ENCODE measurements around the gene RASAL1. TPM values are rescaled to one million over a fixed set of nuclear protein-coding genes. Genes with fewer than 3 reads are reported as not detected.

The RASAL1 gene
- total RNA-seq, 1 donor from 2014 or later = 0.41 TPM

DNA sequence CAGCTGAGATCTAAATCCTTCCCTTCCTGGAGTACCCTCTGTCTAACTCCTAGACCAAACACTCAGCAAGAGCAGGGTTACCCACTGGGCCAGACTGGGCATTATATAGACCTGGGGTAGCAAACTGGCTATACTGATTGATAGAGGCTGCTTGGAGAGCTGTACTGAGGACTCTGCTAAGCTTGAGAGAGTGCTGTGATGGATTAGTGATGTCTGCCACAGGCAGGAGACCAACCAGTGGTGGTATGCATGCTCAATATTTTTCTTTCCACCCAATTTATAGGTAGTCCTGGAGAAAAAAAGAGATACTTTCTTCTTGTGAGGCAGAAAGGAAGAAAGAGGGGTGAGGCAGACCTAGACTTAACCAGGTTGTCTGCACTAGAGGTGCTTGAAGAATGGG is 45.7 kb downstream of the RASAL1 start:
- intact Hi-C loops (cut with DNase I) = no loop called here
- Histone ChIP-seq H3K9me3 (no peaks in the 10 kb centered on the region), H3K4me1 (peaks cover 5% of the 10 kb centered on the region), H3K4me3 (no peak overlapping the region), H3K36me3 (no peaks in the 10 kb centered on the region), H3K27me3 (ENCODE audit: low read depth) (peaks cover 17% of the 10 kb centered on the region), H3K27ac (no peak overlapping the region)
- ATAC-seq (no peak), DNase-seq (no peak)
- TF ChIP-seq, protein P1, sequence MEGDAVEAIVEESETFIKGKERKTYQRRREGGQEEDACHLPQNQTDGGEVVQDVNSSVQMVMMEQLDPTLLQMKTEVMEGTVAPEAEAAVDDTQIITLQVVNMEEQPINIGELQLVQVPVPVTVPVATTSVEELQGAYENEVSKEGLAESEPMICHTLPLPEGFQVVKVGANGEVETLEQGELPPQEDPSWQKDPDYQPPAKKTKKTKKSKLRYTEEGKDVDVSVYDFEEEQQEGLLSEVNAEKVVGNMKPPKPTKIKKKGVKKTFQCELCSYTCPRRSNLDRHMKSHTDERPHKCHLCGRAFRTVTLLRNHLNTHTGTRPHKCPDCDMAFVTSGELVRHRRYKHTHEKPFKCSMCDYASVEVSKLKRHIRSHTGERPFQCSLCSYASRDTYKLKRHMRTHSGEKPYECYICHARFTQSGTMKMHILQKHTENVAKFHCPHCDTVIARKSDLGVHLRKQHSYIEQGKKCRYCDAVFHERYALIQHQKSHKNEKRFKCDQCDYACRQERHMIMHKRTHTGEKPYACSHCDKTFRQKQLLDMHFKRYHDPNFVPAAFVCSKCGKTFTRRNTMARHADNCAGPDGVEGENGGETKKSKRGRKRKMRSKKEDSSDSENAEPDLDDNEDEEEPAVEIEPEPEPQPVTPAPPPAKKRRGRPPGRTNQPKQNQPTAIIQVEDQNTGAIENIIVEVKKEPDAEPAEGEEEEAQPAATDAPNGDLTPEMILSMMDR (IDR thresholded peaks at IDR 0.05) = no peak

DNA sequence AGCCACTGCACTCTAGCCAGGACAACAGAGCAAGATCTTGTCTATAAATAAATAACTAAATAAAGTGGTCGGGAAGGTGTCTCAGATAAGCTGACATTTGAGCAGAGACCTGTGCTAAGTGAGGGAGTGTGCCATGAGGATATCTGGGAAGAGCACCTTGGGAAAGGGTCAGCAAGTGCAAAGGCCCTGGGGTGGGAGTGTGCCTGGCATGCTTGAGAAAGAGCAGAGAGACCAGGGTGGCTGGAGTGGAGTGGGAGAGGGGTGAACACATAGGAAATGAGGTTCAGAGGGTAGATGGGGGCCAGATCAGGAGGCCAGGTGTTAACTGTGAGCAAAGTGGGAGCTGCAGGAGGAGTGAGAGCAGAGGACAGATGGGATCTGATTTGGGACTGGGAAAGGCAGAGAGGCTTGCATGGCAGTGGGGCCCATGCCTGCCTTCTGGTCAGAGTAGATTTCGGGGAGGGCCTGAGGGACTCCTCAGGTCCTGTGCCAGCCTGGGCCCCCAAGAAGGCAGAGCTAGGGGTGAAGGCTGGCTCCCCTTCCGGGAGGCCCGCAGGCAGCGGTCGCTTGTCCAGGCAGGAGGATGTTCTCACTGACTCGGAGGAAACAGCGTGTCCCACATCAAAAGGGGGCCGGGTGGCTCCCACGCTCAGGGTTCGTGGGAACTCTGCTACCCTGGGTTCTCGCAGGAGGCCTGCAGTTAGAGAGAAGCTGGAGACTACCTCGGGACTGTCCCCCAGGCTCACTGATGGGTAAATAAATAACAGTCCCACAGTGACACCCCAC is 46.4 kb downstream of the RASAL1 start:
- Histone ChIP-seq H3K27ac (no peak overlapping the region), H3K27me3 (ENCODE audit: low read depth) (peaks cover 17% of the 10 kb centered on the region)

DNA sequence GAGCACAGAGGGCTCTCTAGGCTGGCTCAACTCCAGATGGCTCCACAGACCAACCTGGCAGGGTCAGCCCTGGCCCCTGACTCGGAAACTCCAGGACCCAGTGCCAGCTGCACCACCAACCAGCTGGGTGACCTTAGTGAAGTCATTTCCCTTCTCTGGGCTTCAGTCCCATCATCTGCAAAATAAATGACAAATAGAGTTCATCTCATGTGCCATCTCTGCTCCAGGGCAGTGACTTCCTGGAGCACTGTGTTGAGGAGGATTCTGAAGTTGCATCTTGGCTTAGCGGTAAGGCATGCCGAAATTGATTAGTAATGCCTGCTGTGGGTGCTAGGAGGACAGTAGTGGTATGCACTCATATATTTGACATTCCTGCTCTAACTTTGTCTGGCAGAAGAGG is 47.5 kb downstream of the RASAL1 start:
- Histone ChIP-seq H3K9me3 (no peaks in the 10 kb centered on the region), H3K27me3 (ENCODE audit: low read depth) (peaks cover 11% of the 10 kb centered on the region), H3K27ac (no peak overlapping the region), H3K4me3 (no peak overlapping the region), H3K36me3 (no peaks in the 10 kb centered on the region), H3K4me1 (peaks cover 4% of the 10 kb centered on the region)
- intact Hi-C loops (cut with DNase I) = no loop called here
- DNase-seq (no peak), ATAC-seq (no peak)
- TF ChIP-seq, protein P1 (IDR thresholded peaks at IDR 0.05) = no peak

More for the DNA sequence above, 46.4 kb downstream of the RASAL1 start:
- Histone ChIP-seq H3K9me3 (no peaks in the 10 kb centered on the region), H3K4me1 (peaks cover 5% of the 10 kb centered on the region), H3K36me3 (no peaks in the 10 kb centered on the region), H3K4me3 (no peak overlapping the region)
- DNase-seq (no peak), ATAC-seq (no peak)
- TF ChIP-seq, protein P1 (IDR thresholded peaks at IDR 0.05) = no peak
- intact Hi-C loops (cut with DNase I) = no loop called here

DNA sequence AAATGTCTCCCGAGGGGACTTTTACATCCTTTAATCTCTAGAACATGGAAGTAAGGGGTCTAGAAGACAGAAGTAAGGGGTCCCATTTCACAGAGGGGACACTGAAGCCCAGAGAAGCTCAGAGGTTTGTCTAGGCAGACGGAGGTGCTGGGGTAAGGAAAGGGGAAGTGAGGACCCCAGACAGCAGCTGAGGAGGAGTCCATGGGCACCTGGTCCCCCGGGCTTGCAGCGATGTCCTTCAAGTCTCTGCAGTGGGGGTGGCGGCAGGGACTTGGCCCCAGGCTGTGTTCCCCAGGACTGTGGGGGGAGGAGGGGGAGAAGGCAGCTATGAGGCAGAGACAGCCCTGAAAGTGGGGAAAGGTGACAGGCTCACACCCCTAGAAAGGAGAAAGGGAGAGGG is 48.4 kb downstream of the RASAL1 start:
- intact Hi-C loops (cut with DNase I) = no loop called here
- H3K27me3 ChIP-seq (ENCODE audit: low read depth) = peaks cover 7% of the 10 kb centered on the region
- ATAC-seq = no peak

DNA sequence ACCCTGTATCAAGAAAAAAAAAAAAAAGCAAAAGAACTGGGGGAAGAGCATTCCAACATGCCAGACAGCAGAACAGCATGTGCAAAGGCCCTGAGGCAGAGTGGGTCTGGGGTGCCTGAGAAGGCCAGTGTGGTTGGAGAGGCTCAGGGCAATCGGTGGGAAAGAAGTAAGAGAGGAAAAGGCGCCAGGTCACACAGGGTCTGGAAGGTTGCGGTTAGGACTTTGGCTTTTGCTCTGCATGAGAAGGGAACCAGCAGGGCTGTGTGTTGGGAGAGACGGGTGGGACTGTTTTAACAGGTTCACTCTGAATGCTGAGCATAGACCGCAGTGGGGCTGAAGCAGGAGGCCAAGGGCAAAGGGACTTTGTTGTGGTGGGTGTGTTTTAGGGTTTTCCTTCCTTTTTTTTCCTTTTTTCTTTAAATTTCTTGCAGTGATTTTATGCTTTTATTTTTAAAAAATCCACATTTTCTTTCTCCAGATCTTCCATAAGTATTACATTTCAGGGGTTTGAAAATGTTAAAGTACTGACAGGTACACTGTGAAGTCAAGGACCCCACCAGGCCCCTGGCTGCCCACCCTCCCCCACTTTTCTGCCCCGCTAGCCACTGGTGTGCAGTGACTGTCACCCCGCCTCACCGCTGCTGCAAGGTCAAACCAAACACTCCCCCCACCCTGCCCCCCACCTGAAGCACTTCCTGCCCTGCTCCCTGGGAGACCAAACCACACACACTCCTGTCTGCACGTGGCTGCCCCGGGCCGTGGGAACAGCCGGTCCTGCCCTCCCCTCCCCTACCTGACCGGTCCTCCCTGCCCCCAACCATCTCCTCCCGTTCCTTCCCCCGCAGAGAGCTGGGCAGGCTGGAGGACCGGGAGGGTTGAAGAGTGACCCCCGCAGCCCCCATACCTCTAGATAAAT is 49.1 kb downstream of the RASAL1 start:
- intact Hi-C loops (cut with DNase I) = no loop called here
- ATAC-seq (peak; percentile 32 to 44), DNase-seq (no peak)
- Histone ChIP-seq H3K4me3 (no peak overlapping the region), H3K9me3 (no peaks in the 10 kb centered on the region), H3K4me1 (no peaks in the 10 kb centered on the region), H3K27ac (no peak overlapping the region), H3K36me3 (no peaks in the 10 kb centered on the region), H3K27me3 (ENCODE audit: low read depth) (peaks cover 6% of the 10 kb centered on the region)
- TF ChIP-seq, protein P1 (IDR thresholded peaks at IDR 0.05) = no peak

More for the DNA sequence above, 48.4 kb downstream of the RASAL1 start:
- TF ChIP-seq, protein P1 (IDR thresholded peaks at IDR 0.05) = no peak
- no peak for DNase-seq
- Histone ChIP-seq H3K4me1 (no peaks in the 10 kb centered on the region), H3K36me3 (no peaks in the 10 kb centered on the region), H3K27ac (no peak overlapping the region), H3K9me3 (no peaks in the 10 kb centered on the region), H3K4me3 (no peak overlapping the region)
